Right lobe of liver (tissue), 6 donors: ENCODE measurements around the gene TNS3. TPM values are rescaled to one million over a fixed set of nuclear protein-coding genes. Genes with fewer than 3 reads are reported as not detected.

Source experiments
- ATAC-seq, 4 donors: fragments of 200-7000 bp; cut with Tn5 transposase; one replicate each; pipeline ENCODE4 v1.9.1; 2020; ENCODE audit warnings: mild to moderate bottlenecking in 4 of 4, moderate library complexity in 4 of 4
- DNase-seq, 3 donors: peaks; one replicate each; pipeline ENCODE4 v3.0.0-alpha.2; 2020
- H3K27ac ChIP-seq, 3 donors: fragments of 200-600 bp; one replicate each; pipeline ENCODE4 v1.8.0; 2022
- H3K27me3 ChIP-seq, 2 donors: fragments of 200-600 bp; one replicate each; pipeline ENCODE4 v1.8.0; 2022
- H3K36me3 ChIP-seq, 4 donors: fragments of 200-600 bp; sonication (generic) in 1 of 4; one replicate each; pipeline versions ENCODE4 v1.5.1 to v1.8.0; 2017 to 2022; ENCODE audit warnings: control low read depth in 1 of 4
- H3K4me1 ChIP-seq, 4 donors: fragments of 200-600 bp; sonication (generic) in 1 of 4; one replicate each; pipeline versions ENCODE4 v1.5.1 to v1.8.0; 2017 to 2022; ENCODE audit warnings: control low read depth in 1 of 4
- H3K4me3 ChIP-seq, 3 donors: fragments of 200-600 bp; one replicate each; pipeline ENCODE4 v1.8.0; 2022
- H3K9me3 ChIP-seq, 4 donors: fragments of 200-600 bp; sonication (generic) in 1 of 4; one replicate each; pipeline versions ENCODE4 v1.5.1 to v1.8.0; 2017 to 2022; ENCODE audit warnings: control low read depth in 1 of 4
- POLR2A ChIP-seq: fragments of 450-650 bp; IDR thresholded peaks from one replicate; pipeline ENCODE4 v1.6.1; 2017; ENCODE audit warnings: antibody characterized with exemption, mild to moderate bottlenecking
- WGBS: methylation state at CpG from one replicate; pipeline ENCODE4 v1.1.6; 2018; ENCODE audit warnings: low coverage, low lambda C conversion rate; ENCODE audit not compliant: insufficient coverage; ENCODE audit errors: missing lambda C conversion rate; 5-methylcytosine and 5-hydroxymethylcytosine counted together
- intact Hi-C, 2 donors: fragments of 100-400 bp; cut with DNase I; formaldehyde crosslinking; loops; one replicate each; pipeline versions ENCODE4 v1.11.2 to v1.14.1; 2022
- long read RNA-seq: library from polyadenylated mRNA; unstranded; transcript quantifications from one replicate; pipeline ENCODE4 v2.0.0, GENCODE V29; 2019
- total RNA-seq, 6 experiments: library from RNA; depleted of rRNA in 2 of 6; stranded (reverse); fragments of >200 nt in 2 of 6; fragmentation: NEBNext Ultra II Directional in 3 of 6; extraction: Animal tissue kit (Norgen Biotek cat#: 25700) in 3 of 6; gene quantifications; one replicate each; pipeline versions ENCODE4 v1.1.0 to v1.2.4, GENCODE V29; 2016 to 2023
- TF ChIP-seq, protein P1 (sequence below), 4 donors: fragments of 200-600 bp in 3 of 4; fragments of 450-650 bp in 1 of 4; IDR thresholded peaks; one replicate each; pipeline versions ENCODE4 v1.5.1 to v1.8.0; 2016 to 2022; ENCODE audit warnings: antibody characterized with exemption in 4 of 4, mild to moderate bottlenecking in 2 of 4
- donor health status: DM: no; HTN: yes; CAD: no.
- donor health status: DM: no; HTN: no; CAD: no.
- donor health status: DM: no; HTN: no; CAD: no.
- donor health status: DM: no; HTN: yes; CAD: no.
- donor health status: DM: no; HTN: yes; CAD: no.

The TNS3 gene
- 10 to 100 TPM; 51.2 to 95.0 (median 58.4) TPM for total RNA-seq
- long read RNA-seq, partial matches to known transcripts, result 0 of 7 reads
- long read RNA-seq, other reads (novel, unspliced or antisense), result 7 of 7 reads

DNA sequence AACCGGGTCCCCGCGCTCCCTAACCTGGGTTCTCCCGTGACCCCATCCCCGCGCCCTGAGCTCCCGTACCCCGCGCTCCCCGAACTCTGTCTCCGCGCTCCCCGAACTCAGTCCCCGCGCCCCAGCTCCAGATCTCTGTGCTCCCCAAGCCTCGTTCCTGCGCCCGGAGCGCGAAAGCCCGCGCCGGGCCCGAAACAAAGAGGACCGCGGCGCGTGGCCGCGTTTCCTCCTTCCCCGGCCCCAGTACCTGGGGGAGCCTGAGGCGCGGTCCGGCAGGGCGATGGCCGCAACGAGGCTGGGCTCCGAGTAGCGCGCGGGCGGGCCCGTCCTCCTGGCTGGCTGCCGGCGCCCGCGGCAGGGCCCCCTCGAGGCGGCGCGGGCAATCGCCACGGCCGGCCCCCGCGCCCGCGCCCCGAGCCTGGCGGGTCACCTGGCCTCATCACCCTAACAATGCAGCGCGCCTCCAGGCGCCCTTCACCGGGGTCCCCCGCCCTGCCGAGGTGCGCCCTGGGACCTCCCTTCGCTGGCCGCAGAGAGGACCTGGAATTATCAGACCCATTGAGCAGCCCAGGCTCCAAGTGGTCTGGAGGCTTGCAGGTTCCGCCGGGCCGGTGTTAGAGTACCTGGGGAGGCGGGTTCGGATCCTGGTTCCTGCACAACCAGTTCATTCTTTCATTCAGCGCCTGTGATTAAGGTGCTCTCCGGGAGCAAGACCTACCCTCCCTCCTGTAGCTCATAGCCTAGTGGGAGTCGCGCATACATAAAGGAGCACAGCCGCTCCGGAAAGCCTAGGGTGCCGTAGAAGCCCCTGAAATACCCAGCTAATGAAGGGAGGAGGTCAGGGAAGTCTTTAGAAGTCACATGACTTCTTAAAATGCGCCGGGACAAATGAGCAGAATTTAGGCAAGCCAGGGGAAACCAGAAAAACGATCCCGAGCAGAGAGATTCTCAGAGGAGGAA is at the start of gene TNS3:
TSS of gene TNS3 (minus strand) at position 308 of the 960 bp plus-strand sequence. CDS start 142,475 bp downstream, outside the sequence.
- Histone ChIP-seq H3K27ac (peak within 1 kb of the TSS; percentile 81 to 87 (median 86)), H3K4me1 (peaks cover 0 to 24% (median 12%) of the 10 kb centered on the region in 4 donors), H3K27me3 (no peaks in the 10 kb centered on the region), H3K9me3 (no peaks in the 10 kb centered on the region), H3K4me3 (peak within 1 kb of the TSS; percentile 88 to 93 (median 91)), H3K36me3 (no peaks in the 10 kb centered on the region)
- 20% methylated on average over 40 of the region's 85 CpGs for WGBS
- peak; percentile 34 for TF ChIP-seq POLR2A
- TF ChIP-seq, protein P1, sequence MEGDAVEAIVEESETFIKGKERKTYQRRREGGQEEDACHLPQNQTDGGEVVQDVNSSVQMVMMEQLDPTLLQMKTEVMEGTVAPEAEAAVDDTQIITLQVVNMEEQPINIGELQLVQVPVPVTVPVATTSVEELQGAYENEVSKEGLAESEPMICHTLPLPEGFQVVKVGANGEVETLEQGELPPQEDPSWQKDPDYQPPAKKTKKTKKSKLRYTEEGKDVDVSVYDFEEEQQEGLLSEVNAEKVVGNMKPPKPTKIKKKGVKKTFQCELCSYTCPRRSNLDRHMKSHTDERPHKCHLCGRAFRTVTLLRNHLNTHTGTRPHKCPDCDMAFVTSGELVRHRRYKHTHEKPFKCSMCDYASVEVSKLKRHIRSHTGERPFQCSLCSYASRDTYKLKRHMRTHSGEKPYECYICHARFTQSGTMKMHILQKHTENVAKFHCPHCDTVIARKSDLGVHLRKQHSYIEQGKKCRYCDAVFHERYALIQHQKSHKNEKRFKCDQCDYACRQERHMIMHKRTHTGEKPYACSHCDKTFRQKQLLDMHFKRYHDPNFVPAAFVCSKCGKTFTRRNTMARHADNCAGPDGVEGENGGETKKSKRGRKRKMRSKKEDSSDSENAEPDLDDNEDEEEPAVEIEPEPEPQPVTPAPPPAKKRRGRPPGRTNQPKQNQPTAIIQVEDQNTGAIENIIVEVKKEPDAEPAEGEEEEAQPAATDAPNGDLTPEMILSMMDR (IDR thresholded peaks at IDR 0.05), result peak; percentile 15 to 45 (median 34)
- DNase-seq, result peak in 2 of 3 donors; percentile 59 to 69
- peak; percentile 67 to 78 (median 76) for ATAC-seq
- intact Hi-C loops, result no loop called here

DNA sequence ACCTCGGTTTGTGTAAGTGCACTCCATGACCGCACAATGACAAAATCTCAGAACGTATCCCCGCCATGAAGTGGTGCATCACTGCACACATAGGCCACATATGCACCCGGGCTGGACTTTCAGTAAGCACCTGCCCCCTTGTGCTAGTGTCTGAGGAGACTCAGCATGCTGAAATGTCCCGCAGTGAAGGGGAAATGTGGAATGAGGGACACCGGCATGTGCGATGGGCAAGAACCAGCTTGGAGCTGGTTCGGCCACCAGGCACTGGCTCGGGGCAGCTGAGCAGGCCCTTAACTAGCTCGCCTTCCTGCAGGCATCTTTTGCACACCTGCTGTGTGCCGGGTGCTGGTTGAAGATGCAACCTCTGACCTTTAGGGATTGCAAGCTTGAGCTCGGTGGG is 49.8 kb upstream of the TNS3 start:
- Histone ChIP-seq H3K4me3 (no peak overlapping the region), H3K27ac (no peak overlapping the region), H3K27me3 (no peaks in the 10 kb centered on the region), H3K9me3 (no peaks in the 10 kb centered on the region), H3K36me3 (no peaks in the 10 kb centered on the region), H3K4me1 (no peaks in the 10 kb centered on the region)
- 91% methylated on average over 8 of the region's 13 CpGs for WGBS
- TF ChIP-seq, protein P1 (IDR thresholded peaks at IDR 0.05), result no peak
- TF ChIP-seq POLR2A, result no peak
- ATAC-seq (no peak), DNase-seq (no peak)
- intact Hi-C loops, result no loop called here

DNA sequence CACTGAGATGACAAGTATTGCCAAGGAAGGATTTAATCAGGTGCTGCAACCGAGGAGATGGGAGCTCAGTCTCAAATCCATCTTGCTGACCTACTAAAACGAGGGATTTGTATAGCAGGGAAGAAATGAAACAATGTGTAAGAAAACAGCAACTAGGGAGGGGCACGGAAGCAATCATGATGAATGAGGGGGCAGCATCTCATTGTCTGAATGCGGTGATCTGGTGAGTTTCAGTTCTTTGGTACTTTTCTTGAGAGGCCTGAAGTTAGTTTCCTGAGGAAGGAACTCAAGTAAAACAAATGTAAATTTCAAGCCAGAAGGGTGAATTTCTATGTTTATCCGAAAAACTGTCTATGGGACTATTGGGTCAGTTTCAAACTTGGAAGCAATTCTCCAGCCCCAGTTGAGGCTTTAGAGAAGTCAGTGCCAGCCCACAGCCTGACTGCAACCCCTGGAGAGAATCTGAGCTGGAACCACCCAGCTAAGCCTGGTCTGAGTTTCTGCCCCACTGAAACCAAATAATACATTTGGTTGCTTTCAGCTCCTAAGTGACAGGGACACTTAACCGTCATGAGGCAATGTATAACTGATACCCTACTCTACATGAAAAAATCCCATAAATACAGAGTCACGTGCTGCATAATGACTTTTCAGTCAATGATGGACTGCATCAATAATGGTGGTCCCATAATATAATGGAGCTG is 45.8 kb upstream of the TNS3 start:
- no peak overlapping the region for H3K4me3 ChIP-seq
- ATAC-seq (no peak), DNase-seq (no peak)
- no peaks in the 10 kb centered on the region for H3K9me3 ChIP-seq
- H3K27me3 ChIP-seq, result no peaks in the 10 kb centered on the region
- H3K27ac ChIP-seq, result no peak overlapping the region
- H3K4me1 ChIP-seq, result peaks cover 0 to 5% (median 1%) of the 10 kb centered on the region in 4 donors
- TF ChIP-seq, protein P1 (IDR thresholded peaks at IDR 0.05), result no peak
- no peak for TF ChIP-seq POLR2A
- 53% methylated on average over 5 of the region's 7 CpGs for WGBS
- intact Hi-C loops, result no loop called here
- H3K36me3 ChIP-seq, result no peaks in the 10 kb centered on the region

DNA sequence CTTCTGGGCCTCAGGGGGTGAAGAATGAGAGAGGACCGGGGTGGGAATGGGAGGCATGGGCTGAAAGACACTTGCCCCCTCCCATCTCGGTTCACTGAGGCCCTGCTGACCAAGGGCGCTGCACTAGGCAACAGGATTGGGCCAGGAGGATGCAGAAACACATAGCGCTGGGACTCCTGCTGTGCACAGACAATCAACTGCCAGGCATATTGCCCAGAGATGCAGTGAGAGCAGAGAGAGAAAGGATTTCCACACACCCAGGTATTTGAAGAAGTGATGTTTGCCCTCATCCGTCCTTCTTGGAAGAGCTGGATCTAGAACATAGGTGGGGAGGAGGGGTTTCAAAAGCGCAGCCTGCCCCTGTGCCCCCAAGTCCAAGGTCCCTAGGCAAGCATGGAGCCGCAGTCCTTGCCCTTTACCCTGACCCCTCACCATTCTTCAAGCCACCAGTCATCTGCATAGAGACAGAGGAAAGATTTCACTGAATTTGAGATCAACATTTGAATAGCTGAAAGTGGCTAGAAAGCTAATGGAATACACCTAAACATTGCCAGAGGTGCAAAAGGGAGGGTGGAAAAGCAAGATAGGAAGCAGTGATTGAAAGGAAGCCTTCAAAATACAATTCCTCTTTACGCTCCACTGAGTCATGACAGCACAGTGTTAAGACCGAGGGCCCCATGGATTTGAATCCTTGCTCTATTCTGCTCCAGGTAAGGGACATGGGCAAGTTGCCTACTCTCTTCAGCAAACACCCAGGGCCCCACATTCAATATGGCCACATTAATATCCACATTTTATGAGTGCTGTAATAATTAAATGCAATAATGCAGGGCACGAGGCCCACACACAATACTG is 44.2 kb upstream of the TNS3 start:
- TF ChIP-seq, protein P1 (IDR thresholded peaks at IDR 0.05), result no peak
- no peak for TF ChIP-seq POLR2A
- no peak overlapping the region for H3K27ac ChIP-seq
- whole genome bisulfite sequencing, result 56% methylated on average over 5 of the region's 10 CpGs

More for the DNA sequence above, 44.2 kb upstream of the TNS3 start:
- ATAC-seq, result peak; percentile 38 to 79 (median 45)
- intact Hi-C loops, result no loop called here
- DNase-seq, result no peak
- Histone ChIP-seq H3K4me1 (peaks cover 0 to 12% (median 3%) of the 10 kb centered on the region in 4 donors), H3K27me3 (no peaks in the 10 kb centered on the region), H3K36me3 (no peaks in the 10 kb centered on the region), H3K9me3 (no peaks in the 10 kb centered on the region), H3K4me3 (no peak overlapping the region)
